ENCODE measurements around the gene TLCD2.
"Not testable (repeated sequence)": the region's sequence is repeated elsewhere in the genome, so short reads cannot be mapped to it uniquely, and the experiment has no call there.

The TLCD2 gene

GRCh38 chr17:1735834-1736347 lies 25.7 kb upstream of the TLCD2 start:
- no peak for DNase-seq

- no peak for DNase-seq
These were observed 25.2 kb upstream of the TLCD2 start for GRCh38 chr17:1735418-1735817.

- DNase-seq: no peak
These were observed 23.6 kb upstream of the TLCD2 start for GRCh38 chr17:1733759-1734158.

GRCh38 chr17:1732833-1733321 lies 22.7 kb upstream of the TLCD2 start:
- no peak for DNase-seq

- no peak for DNase-seq
These were observed 22.2 kb upstream of the TLCD2 start for GRCh38 chr17:1732241-1732832.

- no peak for DNase-seq
These were observed 21.0 kb upstream of the TLCD2 start for GRCh38 chr17:1731194-1731506.

- no peak for DNase-seq
These were observed 20.4 kb upstream of the TLCD2 start for GRCh38 chr17:1730326-1731193.

- DNase-seq: no peak
These were observed 19.8 kb upstream of the TLCD2 start for GRCh38 chr17:1729966-1730325.

- no peak for DNase-seq
These were observed 17.9 kb upstream of the TLCD2 start for GRCh38 chr17:1727876-1728630.

GRCh38 chr17:1727258-1727789 lies 17.1 kb upstream of the TLCD2 start:
- DNase-seq: no peak

GRCh38 chr17:1726626-1727257 lies 16.6 kb upstream of the TLCD2 start:
- DNase-seq: no peak

- DNase-seq: no peak
These were observed 15.7 kb upstream of the TLCD2 start for GRCh38 chr17:1725642-1726511.

- DNase-seq: no peak
These were observed 14.9 kb upstream of the TLCD2 start for GRCh38 chr17:1724869-1725641.

GRCh38 chr17:1724351-1724868 lies 14.2 kb upstream of the TLCD2 start, which contains the start of gene WDR81:
Gene WDR81 (plus strand): TSS chr17:1724704. CDS start chr17:1724960, 256 bp downstream.
- peak; percentile 15 for DNase-seq

GRCh38 chr17:1722022-1722421 lies 11.8 kb upstream of the TLCD2 start:
- not testable (repeated sequence) for DNase-seq

GRCh38 chr17:1720856-1721386 lies 10.7 kb upstream of the TLCD2 start:
- no peak for DNase-seq

GRCh38 chr17:1718362-1719165 lies 8.4 kb upstream of the TLCD2 start:
- no peak for DNase-seq

- DNase-seq: peak; percentile 87
These were observed 6.9 kb upstream of the TLCD2 start for GRCh38 chr17:1716912-1717695.

All from GF-D8 (cell line).